Measurements from ENCODE around the gene PIK3C2G.

Gene PIK3C2G

DNA sequence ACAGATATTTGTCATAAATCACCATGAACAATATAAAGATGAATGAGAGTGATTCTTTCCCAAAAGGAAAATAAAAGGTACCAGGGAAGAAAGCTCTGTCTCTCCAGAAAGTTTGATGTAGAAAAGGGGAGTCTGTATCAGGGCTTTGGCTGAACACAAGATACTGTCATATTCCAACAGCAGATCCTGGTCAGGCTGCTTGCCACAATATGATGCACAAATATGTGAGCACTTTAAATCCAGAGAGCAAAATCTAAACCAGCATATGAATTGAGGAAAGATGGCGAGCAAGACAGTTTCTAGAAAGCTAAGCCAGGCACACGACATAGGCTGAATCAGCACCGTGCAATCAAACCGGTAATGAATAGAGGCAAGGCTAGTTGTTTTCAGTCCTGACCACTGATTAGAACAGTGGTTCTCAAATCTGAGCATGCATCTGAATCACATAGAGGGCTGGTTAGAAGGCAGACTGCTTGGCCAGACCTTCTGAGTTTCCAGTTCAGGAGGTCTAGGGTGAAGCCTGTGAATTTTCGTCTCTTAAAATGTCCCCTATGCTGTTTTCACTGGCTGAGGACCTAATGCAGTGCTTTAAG lies 415.8 kb downstream of the PIK3C2G start:
- no peak overlapping the region for H3K27ac ChIP-seq (ENCODE audit: low read length, poor library complexity, severe bottlenecking)
- peak overlapping the region; percentile 6 for H3K9ac ChIP-seq (ENCODE audit: low read length)
- no peak overlapping the region for H3K4ac ChIP-seq (ENCODE audit: low read depth in 1 of 2, low read length in 2 of 2)
- no peaks in the 10 kb centered on the region for H3K9me3 ChIP-seq (ENCODE audit: control insufficient read depth, low read length)
- H4K8ac ChIP-seq (ENCODE audit: low read length), result no peak overlapping the region
- H2BK120ac ChIP-seq (ENCODE audit: low read depth, low read length), result no peak overlapping the region
- no peak overlapping the region for H3K4me3 ChIP-seq (ENCODE audit: insufficient read depth in 1 of 2, low read depth in 1 of 2, low read length in 2 of 2)
- no peak overlapping the region for H4K91ac ChIP-seq (ENCODE audit: low read length)
- H3K27me3 ChIP-seq (ENCODE audit: control insufficient read depth in 1 of 2, insufficient read depth in 1 of 2, low read length in 2 of 2), result no peaks in the 10 kb centered on the region
- peak overlapping the region in 1 of 2 experiments; percentile 64 for H2BK12ac ChIP-seq (ENCODE audit: low read length in 2 of 2)
- no peak overlapping the region for H3K14ac ChIP-seq (ENCODE audit: low read length in 2 of 2)
- H2AK5ac ChIP-seq (ENCODE audit: low read length, severe bottlenecking), result no peak overlapping the region
- no peak overlapping the region for H2AFZ ChIP-seq (ENCODE audit: low read depth, low read length)
- DNase-seq, result no peak
- no peaks in the 10 kb centered on the region for H3K79me1 ChIP-seq (replicated peaks; ENCODE audit: low read length, poor library complexity, severe bottlenecking)
- 89% methylated on average over 5 of the region's 5 CpGs for WGBS
- H2BK15ac ChIP-seq (ENCODE audit: low read depth, poor library complexity, severe bottlenecking), result no peak overlapping the region
- H3K4me1 ChIP-seq (ENCODE audit: control insufficient read depth, insufficient read depth, low read depth, low read length), result no peaks in the 10 kb centered on the region
- H3K18ac ChIP-seq (ENCODE audit: low read depth in 1 of 2, low read length in 2 of 2), result peak overlapping the region in 1 of 2 experiments; percentile 16
- no peaks in the 10 kb centered on the region for H3K36me3 ChIP-seq (ENCODE audit: control insufficient read depth in 1 of 2, insufficient read depth in 2 of 2, low read depth in 1 of 2, low read length in 2 of 2)
- no peak overlapping the region for H2BK5ac ChIP-seq (ENCODE audit: low read depth, low read length, poor library complexity, severe bottlenecking)
- H3K23ac ChIP-seq (ENCODE audit: low read length in 2 of 2), result no peak overlapping the region
- H3K4me2 ChIP-seq (ENCODE audit: low read length, poor library complexity, severe bottlenecking), result no peak overlapping the region

DNA sequence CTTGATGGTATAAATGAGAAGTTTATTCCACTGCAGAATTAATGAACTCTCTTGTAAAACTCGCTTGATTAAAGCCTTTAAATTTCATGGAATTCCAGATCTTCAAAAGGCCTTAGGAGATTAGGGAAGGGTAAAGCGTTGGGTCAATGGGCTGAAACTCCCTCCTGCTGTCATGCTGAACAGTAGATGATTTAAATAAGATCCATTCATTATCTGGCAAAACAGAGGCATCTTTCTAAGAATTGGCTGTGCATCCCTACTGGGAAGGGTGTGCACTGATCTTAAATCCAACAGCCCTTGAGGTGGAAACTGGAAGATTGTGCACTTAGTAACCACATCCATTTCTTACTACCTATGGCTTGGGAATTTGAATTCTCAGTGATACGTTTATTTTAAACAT lies 420.5 kb downstream of the PIK3C2G start:
- no peak overlapping the region for H4K8ac ChIP-seq (ENCODE audit: low read length)
- H3K79me1 ChIP-seq (replicated peaks; ENCODE audit: low read length, poor library complexity, severe bottlenecking), result no peaks in the 10 kb centered on the region
- no peaks in the 10 kb centered on the region for H3K36me3 ChIP-seq (ENCODE audit: control insufficient read depth in 1 of 2, insufficient read depth in 2 of 2, low read depth in 1 of 2, low read length in 2 of 2)
- H3K27ac ChIP-seq (ENCODE audit: low read length, poor library complexity, severe bottlenecking), result no peak overlapping the region
- no peaks in the 10 kb centered on the region for H3K9me3 ChIP-seq (ENCODE audit: control insufficient read depth, low read length)
- H3K23ac ChIP-seq (ENCODE audit: low read length in 2 of 2), result no peak overlapping the region
- H2BK15ac ChIP-seq (ENCODE audit: low read depth, poor library complexity, severe bottlenecking), result no peak overlapping the region
- no peak overlapping the region for H3K4ac ChIP-seq (ENCODE audit: low read depth in 1 of 2, low read length in 2 of 2)
- no peak overlapping the region for H2AFZ ChIP-seq (ENCODE audit: low read depth, low read length)
- H3K9ac ChIP-seq (ENCODE audit: low read length), result no peak overlapping the region
- WGBS, result 50% methylated on average over 1 of the region's 3 CpGs
- no peak overlapping the region for H3K4me2 ChIP-seq (ENCODE audit: low read length, poor library complexity, severe bottlenecking)
- no peak overlapping the region for H2BK5ac ChIP-seq (ENCODE audit: low read depth, low read length, poor library complexity, severe bottlenecking)
- no peak overlapping the region for H3K18ac ChIP-seq (ENCODE audit: low read depth in 1 of 2, low read length in 2 of 2)
- DNase-seq, result no peak
- H2BK120ac ChIP-seq (ENCODE audit: low read depth, low read length), result no peak overlapping the region
- H3K4me3 ChIP-seq (ENCODE audit: insufficient read depth in 1 of 2, low read depth in 1 of 2, low read length in 2 of 2), result no peak overlapping the region
- H3K4me1 ChIP-seq (ENCODE audit: control insufficient read depth, insufficient read depth, low read depth, low read length), result no peaks in the 10 kb centered on the region
- no peaks in the 10 kb centered on the region for H3K27me3 ChIP-seq (ENCODE audit: control insufficient read depth in 1 of 2, insufficient read depth in 1 of 2, low read length in 2 of 2)
- H2BK12ac ChIP-seq (ENCODE audit: low read length in 2 of 2), result no peak overlapping the region
- H3K14ac ChIP-seq (ENCODE audit: low read length in 2 of 2), result no peak overlapping the region
- H2AK5ac ChIP-seq (ENCODE audit: low read length, severe bottlenecking), result no peak overlapping the region
- no peak overlapping the region for H4K91ac ChIP-seq (ENCODE audit: low read length)

DNA sequence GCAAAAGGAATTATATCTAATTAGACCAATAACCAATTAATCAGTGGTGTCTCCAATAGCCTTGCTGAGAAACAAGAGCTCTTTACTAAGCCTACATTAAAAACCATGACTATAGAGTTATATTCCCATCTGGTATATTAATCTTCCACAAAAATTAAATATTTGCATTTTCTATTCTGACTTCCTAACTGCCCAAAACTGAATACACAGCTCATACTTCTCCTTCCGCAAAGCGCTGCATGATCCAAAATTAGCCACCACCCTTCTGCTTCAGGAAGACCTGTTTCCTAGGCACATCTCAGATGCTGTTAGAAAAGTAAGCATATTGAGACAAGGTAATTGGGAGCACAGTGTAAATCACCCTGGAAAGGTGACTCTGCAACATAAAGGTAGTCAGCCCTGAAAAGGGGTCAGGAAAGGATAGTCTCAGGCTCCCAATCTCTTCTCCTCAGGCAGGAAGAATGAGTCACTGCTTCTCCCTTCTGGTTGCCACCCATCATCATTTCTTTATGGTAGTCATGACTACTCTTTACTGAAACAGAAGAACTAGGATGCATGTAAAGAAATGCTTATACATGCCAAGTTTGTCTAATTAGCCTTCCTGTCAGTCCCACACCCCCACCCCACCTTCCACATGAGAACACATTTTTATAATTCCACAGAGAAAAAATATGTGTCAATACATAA lies 422.2 kb downstream of the PIK3C2G start:
- no peak overlapping the region for H2AFZ ChIP-seq (ENCODE audit: low read depth, low read length)
- H4K8ac ChIP-seq (ENCODE audit: low read length), result no peak overlapping the region
- H3K4me3 ChIP-seq (ENCODE audit: insufficient read depth in 1 of 2, low read depth in 1 of 2, low read length in 2 of 2), result no peak overlapping the region
- no peaks in the 10 kb centered on the region for H3K9me3 ChIP-seq (ENCODE audit: control insufficient read depth, low read length)
- DNase-seq, result peak; percentile 66
- no peak overlapping the region for H4K91ac ChIP-seq (ENCODE audit: low read length)
- H2BK120ac ChIP-seq (ENCODE audit: low read depth, low read length), result no peak overlapping the region
- peak overlapping the region in 1 of 2 experiments; percentile 41 for H3K14ac ChIP-seq (ENCODE audit: low read length in 2 of 2)
- H2BK15ac ChIP-seq (ENCODE audit: low read depth, poor library complexity, severe bottlenecking), result no peak overlapping the region
- peak overlapping the region in 1 of 2 experiments; percentile 49 for H3K18ac ChIP-seq (ENCODE audit: low read depth in 1 of 2, low read length in 2 of 2)
- no peak overlapping the region for H2BK5ac ChIP-seq (ENCODE audit: low read depth, low read length, poor library complexity, severe bottlenecking)
- H3K4ac ChIP-seq (ENCODE audit: low read depth in 1 of 2, low read length in 2 of 2), result no peak overlapping the region
- H2BK12ac ChIP-seq (ENCODE audit: low read length in 2 of 2), result peak overlapping the region in 1 of 2 experiments; percentile 31
- no peak overlapping the region for H3K27ac ChIP-seq (ENCODE audit: low read length, poor library complexity, severe bottlenecking)
- H3K4me2 ChIP-seq (ENCODE audit: low read length, poor library complexity, severe bottlenecking), result no peak overlapping the region
- H3K9ac ChIP-seq (ENCODE audit: low read length), result no peak overlapping the region
- 94% methylated on average over 2 of the region's 2 CpGs for WGBS
- no peak overlapping the region for H2AK5ac ChIP-seq (ENCODE audit: low read length, severe bottlenecking)
- no peak overlapping the region for H3K23ac ChIP-seq (ENCODE audit: low read length in 2 of 2)
- H3K27me3 ChIP-seq (ENCODE audit: control insufficient read depth in 1 of 2, insufficient read depth in 1 of 2, low read length in 2 of 2), result no peaks in the 10 kb centered on the region
- no peaks in the 10 kb centered on the region for H3K79me1 ChIP-seq (replicated peaks; ENCODE audit: low read length, poor library complexity, severe bottlenecking)
- H3K4me1 ChIP-seq (ENCODE audit: control insufficient read depth, insufficient read depth, low read depth, low read length), result no peaks in the 10 kb centered on the region
- no peaks in the 10 kb centered on the region for H3K36me3 ChIP-seq (ENCODE audit: control insufficient read depth in 1 of 2, insufficient read depth in 2 of 2, low read depth in 1 of 2, low read length in 2 of 2)

DNA sequence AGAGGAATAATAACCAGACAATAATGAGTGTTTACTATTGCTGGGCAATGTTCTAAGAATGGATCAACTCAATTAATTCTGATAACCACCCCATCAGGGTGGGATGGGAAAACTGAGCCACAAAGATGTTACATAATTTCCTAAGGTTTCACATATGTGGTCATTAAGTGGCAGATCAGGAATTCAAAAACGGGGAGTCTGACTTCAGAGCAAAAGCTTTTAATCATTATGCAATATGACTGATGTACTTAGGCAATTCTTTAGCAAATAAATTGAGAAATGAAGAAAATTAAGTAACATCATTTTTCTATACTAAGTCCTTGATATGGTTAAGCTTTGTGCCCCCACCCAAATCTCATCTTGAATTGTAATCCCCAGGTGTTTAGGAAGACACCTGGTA lies 423.1 kb downstream of the PIK3C2G start:
- H4K91ac ChIP-seq (ENCODE audit: low read length), result no peak overlapping the region
- no peak overlapping the region for H2BK5ac ChIP-seq (ENCODE audit: low read depth, low read length, poor library complexity, severe bottlenecking)
- WGBS, result no CpG with 5 or more reads among the region's 1 CpG
- H3K4ac ChIP-seq (ENCODE audit: low read depth in 1 of 2, low read length in 2 of 2), result no peak overlapping the region
- no peak overlapping the region for H2AK5ac ChIP-seq (ENCODE audit: low read length, severe bottlenecking)
- H2BK15ac ChIP-seq (ENCODE audit: low read depth, poor library complexity, severe bottlenecking), result no peak overlapping the region
- no peak overlapping the region for H3K23ac ChIP-seq (ENCODE audit: low read length in 2 of 2)
- no peak overlapping the region for H4K8ac ChIP-seq (ENCODE audit: low read length)
- H3K79me1 ChIP-seq (replicated peaks; ENCODE audit: low read length, poor library complexity, severe bottlenecking), result no peaks in the 10 kb centered on the region
- H3K27me3 ChIP-seq (ENCODE audit: control insufficient read depth in 1 of 2, insufficient read depth in 1 of 2, low read length in 2 of 2), result no peaks in the 10 kb centered on the region
- no peak overlapping the region for H2BK12ac ChIP-seq (ENCODE audit: low read length in 2 of 2)
- no peak overlapping the region for H3K14ac ChIP-seq (ENCODE audit: low read length in 2 of 2)
- no peak overlapping the region for H3K27ac ChIP-seq (ENCODE audit: low read length, poor library complexity, severe bottlenecking)
- no peak overlapping the region for H2BK120ac ChIP-seq (ENCODE audit: low read depth, low read length)
- H3K4me3 ChIP-seq (ENCODE audit: insufficient read depth in 1 of 2, low read depth in 1 of 2, low read length in 2 of 2), result no peak overlapping the region
- no peak for DNase-seq
- no peaks in the 10 kb centered on the region for H3K36me3 ChIP-seq (ENCODE audit: control insufficient read depth in 1 of 2, insufficient read depth in 2 of 2, low read depth in 1 of 2, low read length in 2 of 2)
- H3K9ac ChIP-seq (ENCODE audit: low read length), result no peak overlapping the region
- no peak overlapping the region for H3K18ac ChIP-seq (ENCODE audit: low read depth in 1 of 2, low read length in 2 of 2)
- no peaks in the 10 kb centered on the region for H3K9me3 ChIP-seq (ENCODE audit: control insufficient read depth, low read length)
- no peak overlapping the region for H3K4me2 ChIP-seq (ENCODE audit: low read length, poor library complexity, severe bottlenecking)
- no peak overlapping the region for H2AFZ ChIP-seq (ENCODE audit: low read depth, low read length)
- no peaks in the 10 kb centered on the region for H3K4me1 ChIP-seq (ENCODE audit: control insufficient read depth, insufficient read depth, low read depth, low read length)

Measured in mesenchymal stem cell (in vitro differentiated cells and primary cell).